SK-N-SH (cell line): ENCODE data around the gene WHRN. TPM values are rescaled to one million over a fixed set of nuclear protein-coding genes. Genes with fewer than 3 reads are reported as not detected.

Experiments
- CTCF ChIA-PET: fragments of 300-600, 350-600 bp; formaldehyde crosslinking; extraction: SDS; loops from one replicate; lab custom pipeline; 2021; lab: Yijun Ruan, JAX
- POLR2A ChIA-PET: fragments of 350-600 bp; sonication (Branson Sonifier 250); formaldehyde crosslinking; extraction: SDS; loops from one replicate; lab custom pipeline; 2020; ENCODE audit warnings: antibody characterized with exemption, inconsistent platforms; lab: Yijun Ruan, JAX
- DNase-seq: peaks from one replicate; pipeline ENCODE4 v3.0.0; 2012
- H2AFZ ChIP-seq: fragments of 200-600 bp; sonication (generic); 2 replicates; pipeline ENCODE4 v1.8.1; 2016; ENCODE audit warnings: antibody characterized with exemption, mild to moderate bottlenecking, low read depth
- H3F3A ChIP-seq: fragments of 200-600 bp; sonication (generic); replicated peaks from 2 replicates; pipeline ENCODE3; 2016; ENCODE audit warnings: antibody characterized with exemption, mild to moderate bottlenecking; ENCODE audit not compliant: insufficient read depth
- H3K27ac ChIP-seq, 2 experiments: fragments of 200-500 bp in 1 of 2; fragments of 200-600 bp in 1 of 2; sonication (Bioruptor generic) in 1 of 2; sonication (generic), shearing (Covaris generic) in 1 of 2; 2 replicates each; pipeline versions ENCODE4 v1.5.1 to v1.6.1; 2014 to 2016; ENCODE audit warnings: low read depth in 2 of 2, inconsistent platforms in 1 of 2, low read length in 1 of 2, mild to moderate bottlenecking in 1 of 2, mixed read lengths in 1 of 2
- H3K27me3 ChIP-seq: fragments of 200-600 bp; sonication (generic), shearing (Covaris generic); 2 replicates; pipeline ENCODE4 v1.6.1; 2016; ENCODE audit warnings: mixed run types; ENCODE audit not compliant: insufficient read depth
- H3K36me3 ChIP-seq, 2 experiments: fragments of 200-500 bp in 1 of 2; fragments of 200-600 bp in 1 of 2; sonication (Bioruptor generic) in 1 of 2; sonication (generic) in 1 of 2; replicated peaks in 1 of 2; 2 replicates each; pipeline versions ENCODE3 to v1.5.1; 2014 to 2016; ENCODE audit warnings: low read length in 1 of 2, mild to moderate bottlenecking in 1 of 2; ENCODE audit not compliant: insufficient read depth in 2 of 2, control insufficient read depth in 1 of 2
- H3K4me1 ChIP-seq, 2 experiments: fragments of 200-500 bp in 1 of 2; fragments of 200-600 bp in 1 of 2; sonication (Bioruptor generic) in 1 of 2; sonication (generic), shearing (Covaris generic) in 1 of 2; 2 replicates each; pipeline versions ENCODE4 v1.5.1 to v1.6.1; 2014 to 2016; ENCODE audit warnings: low read depth in 1 of 2, low read length in 1 of 2, mixed run types in 1 of 2; ENCODE audit not compliant: insufficient read depth in 2 of 2, control insufficient read depth in 1 of 2
- H3K4me2 ChIP-seq: fragments of 200-600 bp; sonication (generic), shearing (Covaris generic); 2 replicates; pipeline ENCODE4 v1.6.1; 2017; ENCODE audit warnings: mixed run types
- H3K4me3 ChIP-seq, 2 experiments: fragments of 200-500 bp in 1 of 2; fragments of 200-600 bp in 1 of 2; sonication (Bioruptor generic) in 1 of 2; sonication (generic), shearing (Covaris generic) in 1 of 2; 2 replicates each; pipeline versions ENCODE4 v1.5.1 to v1.8.1; 2014 to 2016; ENCODE audit warnings: low read depth in 2 of 2, inconsistent platforms in 1 of 2, low read length in 1 of 2, mild to moderate bottlenecking in 1 of 2, mixed read lengths in 1 of 2, moderate library complexity in 1 of 2
- H3K79me2 ChIP-seq: fragments of 200-600 bp; sonication (generic); 2 replicates; pipeline ENCODE4 v1.8.1; 2017; ENCODE audit warnings: mild to moderate bottlenecking; ENCODE audit not compliant: insufficient read depth
- H3K9ac ChIP-seq: fragments of 200-600 bp; sonication (generic); 2 replicates; pipeline ENCODE4 v1.6.1; 2017; ENCODE audit warnings: mixed run types
- H3K9me2 ChIP-seq: fragments of 200-600 bp; sonication (generic); 2 replicates; pipeline ENCODE4 v1.6.1; 2017; ENCODE audit warnings: mixed run types
- H3K9me3 ChIP-seq: fragments of 200-600 bp; sonication (generic); 2 replicates; pipeline ENCODE4 v1.6.1; 2017; ENCODE audit warnings: mixed run types, mild to moderate bottlenecking, moderate library complexity
- H4K20me1 ChIP-seq: fragments of 200-600 bp; sonication (generic); 2 replicates; pipeline ENCODE4 v1.6.1; 2017; ENCODE audit warnings: mild to moderate bottlenecking, mixed run types; ENCODE audit not compliant: insufficient read depth
- CHD2 ChIP-seq: fragments of 150-350 bp; IDR thresholded peaks from 2 replicates; pipeline ENCODE4 v1.6.1; 2018; ENCODE audit warnings: low read length; ENCODE audit not compliant: partially characterized antibody
- ELF1 ChIP-seq: IDR thresholded peaks from 2 replicates; pipeline ENCODE4 v1.4.0; 2012
- EP300 ChIP-seq, 2 experiments: IDR thresholded peaks; 2 replicates each; pipeline versions ENCODE4 v1.4.0 to v1.6.1; 2012; ENCODE audit warnings: borderline replicate concordance in 1 of 2, low read depth in 1 of 2, low read length in 1 of 2
- FOSL2 ChIP-seq: IDR thresholded peaks from 2 replicates; pipeline ENCODE4 v1.4.0; 2012; ENCODE audit warnings: low read depth, mild to moderate bottlenecking, moderate library complexity, borderline replicate concordance
- GABPA ChIP-seq: IDR thresholded peaks from 2 replicates; pipeline ENCODE4 v1.4.0; 2012; ENCODE audit warnings: low read depth, mild to moderate bottlenecking
- JUND ChIP-seq: IDR thresholded peaks from 2 replicates; pipeline ENCODE4 v1.4.0; 2012
- MEF2A ChIP-seq: IDR thresholded peaks from 2 replicates; pipeline ENCODE4 v1.4.0; 2012; ENCODE audit warnings: low read depth, borderline replicate concordance
- POLR2AphosphoS5 ChIP-seq: IDR thresholded peaks from 2 replicates; pipeline ENCODE4 v1.6.1; 2012; ENCODE audit warnings: low read depth, low read length
- RAD21 ChIP-seq: IDR thresholded peaks from 2 replicates; pipeline ENCODE4 v1.6.1; 2012; ENCODE audit warnings: mild to moderate bottlenecking, low read length
- RCOR1 ChIP-seq: fragments of 150-350 bp; IDR thresholded peaks from 2 replicates; pipeline ENCODE4 v1.6.1; 2017; ENCODE audit warnings: antibody characterized with exemption, low read length
- SMC3 ChIP-seq: IDR thresholded peaks from 2 replicates; pipeline ENCODE4 v1.6.1; 2012; ENCODE audit warnings: low read depth, low read length, improper control_type of control experiment
- TAF1 ChIP-seq: IDR thresholded peaks from 2 replicates; pipeline ENCODE4 v1.6.1; 2012; ENCODE audit warnings: low read depth, mild to moderate bottlenecking, low read length, moderate library complexity, borderline replicate concordance
- TCF12 ChIP-seq: IDR thresholded peaks from 2 replicates; pipeline ENCODE4 v1.4.0; 2012
- TEAD4 ChIP-seq: IDR thresholded peaks from 2 replicates; pipeline ENCODE4 v1.4.0; 2012; ENCODE audit warnings: mild to moderate bottlenecking, borderline replicate concordance; ENCODE audit not compliant: insufficient read depth
- WGBS: methylation state at CpG from one replicate; pipeline ENCODE4 v1.1.6; 2017; ENCODE audit warnings: low lambda C conversion rate; 5-methylcytosine and 5-hydroxymethylcytosine counted together
- polyA plus RNA-seq, 3 experiments: library from polyadenylated mRNA; depleted of rRNA; stranded (reverse); fragments of >200 nt; gene quantifications; 2 replicates each; pipeline ENCODE4 v1.2.3, GENCODE V29; 2012
- TF ChIP-seq, protein P1 (sequence below): fragments of 150-350 bp; IDR thresholded peaks from 2 replicates; pipeline ENCODE4 v1.6.1; 2017; ENCODE audit warnings: antibody characterized with exemption, low read length, low read depth, borderline replicate concordance
- TF ChIP-seq, protein P2 (sequence below): IDR thresholded peaks from 2 replicates; pipeline ENCODE4 v1.4.0; 2012; ENCODE audit warnings: low read depth
- TF ChIP-seq, protein P3 (sequence below): fragments of 200-600 bp; sonication (generic); IDR thresholded peaks from 2 replicates; pipeline ENCODE4 v1.6.1; 2017; ENCODE audit warnings: antibody characterized with exemption, mild to moderate bottlenecking, moderate library complexity

The WHRN gene
- polyA plus RNA-seq, 1 of the 3 experiments (the other 2 are of a cell fraction) = 4.6 TPM

DNA sequence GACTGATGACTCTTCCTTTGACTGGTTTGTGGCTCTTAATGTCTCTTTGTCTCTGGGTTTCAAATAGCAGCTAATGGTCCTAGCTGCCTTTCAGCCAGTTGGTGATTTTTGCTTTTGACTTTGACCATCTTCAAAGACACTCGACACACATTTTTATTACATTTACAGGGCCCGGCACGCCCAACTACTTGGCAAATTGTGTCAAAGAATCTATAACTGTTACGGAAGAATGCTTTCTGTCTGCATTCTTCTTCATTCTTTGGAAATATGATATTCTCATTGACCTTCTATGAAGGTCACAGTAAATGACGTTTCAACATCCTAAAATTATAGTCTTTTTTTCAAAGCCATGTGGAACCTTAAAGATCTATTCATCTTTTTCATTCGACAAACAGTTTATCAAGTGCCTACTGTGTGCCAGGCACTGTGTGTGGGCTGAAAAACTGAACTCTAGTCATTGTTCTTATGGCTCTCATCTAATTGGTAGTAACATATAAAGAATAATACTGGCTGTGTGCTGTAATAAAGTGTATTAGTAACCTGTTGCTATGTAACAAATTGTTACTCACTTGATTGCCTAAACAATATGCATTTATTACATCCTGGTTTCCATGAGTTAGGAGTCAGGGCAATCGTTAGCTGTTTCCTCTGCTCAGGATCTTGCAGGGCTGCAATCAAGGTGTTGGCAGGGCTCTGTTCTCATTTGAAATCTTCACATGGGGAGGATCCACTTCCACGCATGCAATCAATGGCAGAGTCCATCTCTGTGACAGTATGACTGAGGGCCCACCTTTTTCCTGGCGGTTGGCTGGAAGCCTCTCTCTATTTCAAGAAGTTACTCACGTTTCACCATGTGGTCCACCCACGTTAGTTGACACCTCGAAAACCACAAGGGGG, 7.0 kb upstream of the WHRN start:
- H3K36me3 ChIP-seq = no peaks in the 10 kb centered on the region
- no peaks in the 10 kb centered on the region for H4K20me1 ChIP-seq
- no peak overlapping the region for H3K4me3 ChIP-seq
- no peaks in the 10 kb centered on the region for H3K9me2 ChIP-seq
- no peak overlapping the region for H3K27ac ChIP-seq
- H3K79me2 ChIP-seq = no peaks in the 10 kb centered on the region
- DNase-seq = no peak
- no peak overlapping the region for H2AFZ ChIP-seq
- H3K9ac ChIP-seq = no peak overlapping the region
- no peaks in the 10 kb centered on the region for H3K4me1 ChIP-seq
- peaks cover 51% of the 10 kb centered on the region for H3K27me3 ChIP-seq
- ChIA-PET CTCF (interaction anchor here (0.8 kb wide), 1 partner anchor 16 kb away, joined by 4 read pairs; no protein-coding TSS in a partner anchor), POLR2A (no interaction called here)
- no peaks in the 10 kb centered on the region for H3K9me3 ChIP-seq
- no peaks in the 10 kb centered on the region for H3F3A ChIP-seq
- no peak overlapping the region for H3K4me2 ChIP-seq
- no peak for TF ChIP-seq CHD2
- no peak for TF ChIP-seq RAD21
- TF ChIP-seq, protein P1, sequence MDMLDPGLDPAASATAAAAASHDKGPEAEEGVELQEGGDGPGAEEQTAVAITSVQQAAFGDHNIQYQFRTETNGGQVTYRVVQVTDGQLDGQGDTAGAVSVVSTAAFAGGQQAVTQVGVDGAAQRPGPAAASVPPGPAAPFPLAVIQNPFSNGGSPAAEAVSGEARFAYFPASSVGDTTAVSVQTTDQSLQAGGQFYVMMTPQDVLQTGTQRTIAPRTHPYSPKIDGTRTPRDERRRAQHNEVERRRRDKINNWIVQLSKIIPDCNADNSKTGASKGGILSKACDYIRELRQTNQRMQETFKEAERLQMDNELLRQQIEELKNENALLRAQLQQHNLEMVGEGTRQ = no peak
- TF ChIP-seq, protein P2, sequence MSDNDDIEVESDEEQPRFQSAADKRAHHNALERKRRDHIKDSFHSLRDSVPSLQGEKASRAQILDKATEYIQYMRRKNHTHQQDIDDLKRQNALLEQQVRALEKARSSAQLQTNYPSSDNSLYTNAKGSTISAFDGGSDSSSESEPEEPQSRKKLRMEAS = no peak
- TF ChIP-seq TAF1 = no peak
- no peak for TF ChIP-seq SMC3
- TF ChIP-seq EP300 (IDR thresholded peaks at IDR 0.05; ENCODE audit: borderline replicate concordance in 1 of 2, low read depth in 1 of 2, low read length in 1 of 2) = no peak
- no peak for TF ChIP-seq RCOR1
- no peak for TF ChIP-seq POLR2AphosphoS5
- no peak for TF ChIP-seq FOSL2
- TF ChIP-seq JUND = no peak
- TF ChIP-seq GABPA = no peak
- TF ChIP-seq, protein P3, sequence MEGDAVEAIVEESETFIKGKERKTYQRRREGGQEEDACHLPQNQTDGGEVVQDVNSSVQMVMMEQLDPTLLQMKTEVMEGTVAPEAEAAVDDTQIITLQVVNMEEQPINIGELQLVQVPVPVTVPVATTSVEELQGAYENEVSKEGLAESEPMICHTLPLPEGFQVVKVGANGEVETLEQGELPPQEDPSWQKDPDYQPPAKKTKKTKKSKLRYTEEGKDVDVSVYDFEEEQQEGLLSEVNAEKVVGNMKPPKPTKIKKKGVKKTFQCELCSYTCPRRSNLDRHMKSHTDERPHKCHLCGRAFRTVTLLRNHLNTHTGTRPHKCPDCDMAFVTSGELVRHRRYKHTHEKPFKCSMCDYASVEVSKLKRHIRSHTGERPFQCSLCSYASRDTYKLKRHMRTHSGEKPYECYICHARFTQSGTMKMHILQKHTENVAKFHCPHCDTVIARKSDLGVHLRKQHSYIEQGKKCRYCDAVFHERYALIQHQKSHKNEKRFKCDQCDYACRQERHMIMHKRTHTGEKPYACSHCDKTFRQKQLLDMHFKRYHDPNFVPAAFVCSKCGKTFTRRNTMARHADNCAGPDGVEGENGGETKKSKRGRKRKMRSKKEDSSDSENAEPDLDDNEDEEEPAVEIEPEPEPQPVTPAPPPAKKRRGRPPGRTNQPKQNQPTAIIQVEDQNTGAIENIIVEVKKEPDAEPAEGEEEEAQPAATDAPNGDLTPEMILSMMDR = no peak
- no peak for TF ChIP-seq ELF1
- TF ChIP-seq MEF2A = no peak
- TF ChIP-seq TCF12 = no peak
- TF ChIP-seq TEAD4 = no peak
- 38% methylated on average over 12 of the region's 12 CpGs for WGBS
